Activated CD8-positive, alpha-beta memory T cell treated with anti-CD3 and anti-CD28 coated beads, Interleukin-2, amount 50 U/mL, for 1 hour (primary cell): ENCODE results near the gene CROCC.

Experiments used
- DNase-seq: peaks from one replicate; pipeline ENCODE4 v3.0.0-alpha.2; 2020; ENCODE audit errors: extremely low read depth

CROCC gene

GRCh38 chr1:16986560-16986959 is 64.8 kb downstream of the CROCC start:
- DNase-seq = no peak

- no peak for DNase-seq
Measured at GRCh38 chr1:16986962-16987361, 65.2 kb downstream of the CROCC start.

GRCh38 chr1:16988210-16988609 is 66.5 kb downstream of the CROCC start:
- DNase-seq = no peak

- no peak for DNase-seq
Measured at GRCh38 chr1:16989676-16990391, 68.1 kb downstream of the CROCC start.

GRCh38 chr1:16991571-16991970 is 69.8 kb downstream of the CROCC start:
- DNase-seq = no peak

- DNase-seq = no peak
Measured at GRCh38 chr1:16992102-16992501, 70.4 kb downstream of the CROCC start.

- no peak for DNase-seq
Measured at GRCh38 chr1:16992675-16993074, 70.9 kb downstream of the CROCC start.

- no peak for DNase-seq
Measured at GRCh38 chr1:16993521-16994038, 71.8 kb downstream of the CROCC start.

- DNase-seq = no peak
Measured at GRCh38 chr1:16996845-16997244, 75.1 kb downstream of the CROCC start.

- DNase-seq = no peak
Measured at GRCh38 chr1:16998589-16998988, 76.9 kb downstream of the CROCC start.

- no peak for DNase-seq
Measured at GRCh38 chr1:16999863-17000262, 78.1 kb downstream of the CROCC start.

GRCh38 chr1:17001760-17002523 is 80.2 kb downstream of the CROCC start:
- DNase-seq = no peak

- DNase-seq = no peak
Measured at GRCh38 chr1:17002524-17002902, 80.8 kb downstream of the CROCC start.

GRCh38 chr1:17004466-17005364 is 83.0 kb downstream of the CROCC start:
- no peak for DNase-seq

GRCh38 chr1:17005365-17005740 is 83.6 kb downstream of the CROCC start:
- DNase-seq = no peak

GRCh38 chr1:17007121-17007520 is 85.4 kb downstream of the CROCC start:
- no peak for DNase-seq

- no peak for DNase-seq
Measured at GRCh38 chr1:17008208-17008855, 86.6 kb downstream of the CROCC start.

GRCh38 chr1:17009706-17010105 is 88.0 kb downstream of the CROCC start:
- no peak for DNase-seq

GRCh38 chr1:17011092-17011438 is 89.3 kb downstream of the CROCC start:
- DNase-seq = no peak

- peak; percentile 44 for DNase-seq
Measured at GRCh38 chr1:17011439-17012307, 89.9 kb downstream of the CROCC start, which contains the start of gene ATP13A2. Gene ATP13A2 (minus strand): TSS chr1:17011928. CDS start chr1:17011738, 190 bp downstream.
